ENCODE measurements around the gene CCL7. TPM values are rescaled to one million over a fixed set of nuclear protein-coding genes. Genes with fewer than 3 reads are reported as not detected.
A peak's percentile ranks its signal among the peaks of the same experiment; 100 is the strongest.

The CCL7 gene
- total RNA-seq, 4 donors from 2014 or later: not detected

DNA sequence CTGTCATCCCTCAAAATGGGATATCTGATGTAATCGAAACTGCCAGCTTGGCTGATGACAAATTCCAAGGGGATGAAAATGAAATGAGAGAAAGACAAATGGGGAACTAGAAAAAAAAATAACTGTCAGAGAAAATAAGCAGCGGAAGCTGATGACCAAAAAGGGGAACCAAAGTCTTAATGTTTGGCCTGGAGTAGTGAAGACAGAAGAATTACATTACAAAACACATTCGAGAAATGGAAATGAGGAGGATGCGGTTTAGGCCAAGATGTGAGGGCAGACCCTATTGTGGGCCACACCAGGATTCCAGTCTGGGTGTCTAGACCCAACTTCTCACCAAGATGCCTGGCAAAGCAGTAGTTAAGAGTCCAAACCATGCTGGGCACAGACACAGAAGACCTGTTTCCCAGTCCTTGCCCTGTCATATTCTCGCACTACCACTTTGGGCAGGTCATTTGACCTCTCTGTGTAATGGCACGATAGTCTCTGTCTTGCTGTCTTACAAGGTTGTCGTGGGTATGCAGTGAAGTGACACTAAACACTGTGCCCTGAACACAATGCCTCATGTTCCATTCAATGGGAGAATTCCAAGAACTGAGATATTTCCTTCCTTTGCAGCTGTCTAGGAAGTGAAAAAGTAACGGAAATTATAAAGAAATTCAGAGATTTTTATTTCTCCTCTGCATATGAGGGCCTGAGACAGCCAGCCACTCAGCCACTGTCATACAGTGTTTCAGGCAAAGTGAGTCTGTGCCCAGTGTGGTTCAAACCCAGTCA is 27.2 kb upstream of the CCL7 start:
- no peak for TF ChIP-seq POLR2A (IDR thresholded peaks at IDR 0.05)
- peak in 1 of 2 donors; percentile 56 for TF ChIP-seq EP300 (IDR thresholded peaks at IDR 0.05)
- no peak for DNase-seq (ENCODE audit: low spot score in 2 of 2)
- WGBS, 2 donors: 63 to 65% methylated on average over 8 of the region's 8 CpGs
- Histone ChIP-seq H3K4me1 (peaks cover 0 to 65% (median 39%) of the 10 kb centered on the region in 4 donors), H3K27me3 (no peaks in the 10 kb centered on the region), H3K27ac (peak overlapping the region in 2 of 4 donors; percentile 40 to 45), H3K36me3 (no peaks in the 10 kb centered on the region), H3K4me3 (no peak overlapping the region), H3K9me3 (no peaks in the 10 kb centered on the region)

DNA sequence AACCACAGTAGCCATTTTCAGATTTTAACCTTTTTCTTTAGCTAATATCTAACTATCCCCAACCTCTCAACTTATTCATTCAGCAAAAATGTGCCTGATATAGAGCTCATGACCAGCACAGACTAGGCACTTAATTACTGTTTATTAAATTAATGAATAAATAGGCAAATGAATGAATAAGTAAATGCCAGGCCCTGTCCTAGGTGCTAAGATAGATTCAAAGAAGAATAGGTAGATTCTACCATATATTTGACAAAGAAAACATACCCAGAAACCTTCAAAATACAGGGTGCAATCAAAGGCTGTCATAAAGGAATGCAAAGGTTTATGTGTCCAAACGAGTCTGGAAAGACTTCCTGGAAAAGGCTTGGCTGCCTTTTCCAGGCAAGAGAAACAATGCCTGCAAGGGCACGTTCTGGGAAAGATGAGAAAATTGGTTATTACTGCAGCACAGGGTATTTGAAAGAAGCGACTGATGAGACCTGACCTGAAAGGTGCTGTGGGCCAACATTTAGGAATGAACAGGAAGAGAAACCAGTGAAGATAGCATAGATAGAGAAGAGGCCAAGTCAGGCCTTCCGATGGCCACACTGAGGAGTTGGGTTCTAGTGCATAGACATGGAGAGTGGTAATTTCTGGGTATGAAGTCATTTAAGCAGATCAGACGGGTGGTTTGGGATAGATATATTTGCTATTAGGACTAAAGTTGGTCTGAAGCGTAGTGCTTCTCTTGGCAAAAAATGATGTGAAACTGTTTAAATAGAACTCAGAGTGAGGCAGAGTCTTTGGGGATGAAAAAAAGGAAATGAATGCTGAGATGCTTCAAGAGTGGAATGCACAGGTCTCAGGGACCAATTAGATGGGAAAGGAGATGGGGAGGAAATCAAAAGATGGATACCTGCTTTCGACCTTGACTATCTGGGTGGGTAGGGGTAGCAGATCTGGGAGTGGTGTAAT is 26.4 kb upstream of the CCL7 start:
- 66 to 70% methylated on average over 7 of the region's 7 CpGs for WGBS, 2 donors

DNA sequence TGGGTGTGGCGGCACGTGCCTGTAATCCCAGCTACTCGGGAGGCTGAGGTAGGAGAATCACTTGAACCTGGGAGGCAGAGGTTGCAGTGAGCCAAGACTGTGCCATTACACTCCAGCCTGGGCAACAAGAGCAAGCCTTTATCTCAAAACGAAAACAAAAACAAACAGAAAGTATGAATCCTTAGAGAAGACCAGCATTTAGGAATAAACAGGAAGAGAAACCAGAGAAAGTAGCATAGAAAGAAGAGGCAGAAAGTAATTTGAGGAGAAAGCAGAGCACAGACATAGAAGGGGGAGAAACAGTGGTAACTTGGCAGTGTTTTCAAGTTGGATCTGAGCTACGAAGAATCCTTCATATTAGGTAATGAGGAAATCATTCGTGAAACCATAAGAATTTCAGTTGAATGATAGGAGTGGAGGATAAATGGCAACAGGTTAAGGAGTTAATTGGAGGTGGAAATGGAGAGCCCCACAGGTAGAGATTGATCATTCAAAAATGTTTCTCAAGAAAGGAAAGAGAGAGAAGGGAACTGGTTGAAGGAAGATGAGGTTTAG is 24.6 kb upstream of the CCL7 start:
- TF ChIP-seq POLR2A (IDR thresholded peaks at IDR 0.05): no peak
- TF ChIP-seq EP300 (IDR thresholded peaks at IDR 0.05): no peak
- TF ChIP-seq, protein P1, sequence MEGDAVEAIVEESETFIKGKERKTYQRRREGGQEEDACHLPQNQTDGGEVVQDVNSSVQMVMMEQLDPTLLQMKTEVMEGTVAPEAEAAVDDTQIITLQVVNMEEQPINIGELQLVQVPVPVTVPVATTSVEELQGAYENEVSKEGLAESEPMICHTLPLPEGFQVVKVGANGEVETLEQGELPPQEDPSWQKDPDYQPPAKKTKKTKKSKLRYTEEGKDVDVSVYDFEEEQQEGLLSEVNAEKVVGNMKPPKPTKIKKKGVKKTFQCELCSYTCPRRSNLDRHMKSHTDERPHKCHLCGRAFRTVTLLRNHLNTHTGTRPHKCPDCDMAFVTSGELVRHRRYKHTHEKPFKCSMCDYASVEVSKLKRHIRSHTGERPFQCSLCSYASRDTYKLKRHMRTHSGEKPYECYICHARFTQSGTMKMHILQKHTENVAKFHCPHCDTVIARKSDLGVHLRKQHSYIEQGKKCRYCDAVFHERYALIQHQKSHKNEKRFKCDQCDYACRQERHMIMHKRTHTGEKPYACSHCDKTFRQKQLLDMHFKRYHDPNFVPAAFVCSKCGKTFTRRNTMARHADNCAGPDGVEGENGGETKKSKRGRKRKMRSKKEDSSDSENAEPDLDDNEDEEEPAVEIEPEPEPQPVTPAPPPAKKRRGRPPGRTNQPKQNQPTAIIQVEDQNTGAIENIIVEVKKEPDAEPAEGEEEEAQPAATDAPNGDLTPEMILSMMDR (IDR thresholded peaks at IDR 0.05): no peak
- peaks cover 0 to 67% (median 42%) of the 10 kb centered on the region in 4 donors for H3K4me1 ChIP-seq
- no peak for DNase-seq (ENCODE audit: low spot score in 2 of 2)
- no peaks in the 10 kb centered on the region for H3K36me3 ChIP-seq
- no peak overlapping the region for H3K4me3 ChIP-seq
- 69 to 81% methylated on average over 6 of the region's 6 CpGs for WGBS, 2 donors
- H3K27ac ChIP-seq: peak overlapping the region in 1 of 4 donors; percentile 10
- H3K9me3 ChIP-seq: no peaks in the 10 kb centered on the region
- H3K27me3 ChIP-seq: no peaks in the 10 kb centered on the region

More for the DNA sequence above, 26.4 kb upstream of the CCL7 start:
- Histone ChIP-seq H3K9me3 (no peaks in the 10 kb centered on the region), H3K4me1 (peaks cover 0 to 65% (median 39%) of the 10 kb centered on the region in 4 donors), H3K27ac (peak overlapping the region in 1 of 4 donors; percentile 40), H3K4me3 (no peak overlapping the region), H3K36me3 (no peaks in the 10 kb centered on the region), H3K27me3 (no peaks in the 10 kb centered on the region)
- TF ChIP-seq POLR2A (IDR thresholded peaks at IDR 0.05): no peak
- TF ChIP-seq, protein P1 (IDR thresholded peaks at IDR 0.05): no peak
- no peak for DNase-seq (ENCODE audit: low spot score in 2 of 2)

DNA sequence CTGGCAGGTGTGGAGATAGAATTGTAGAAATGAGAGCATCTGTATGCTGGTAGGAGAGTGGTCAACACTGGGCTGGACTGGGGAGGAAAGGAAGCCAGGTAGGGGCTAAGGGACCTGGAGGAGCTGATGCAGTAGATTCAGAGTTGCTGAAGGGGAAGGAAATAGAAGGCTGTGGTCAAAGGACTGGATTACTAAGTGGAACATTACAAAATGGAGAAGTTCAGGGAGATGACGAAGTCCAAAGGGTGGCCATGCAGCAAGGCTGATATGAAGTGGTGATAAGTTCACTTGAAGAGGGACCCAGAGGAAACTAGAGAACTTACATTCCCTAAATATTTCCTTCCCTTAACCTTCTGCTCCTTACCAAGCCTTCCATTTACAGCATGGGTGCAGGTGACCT is 23.6 kb upstream of the CCL7 start:
- Histone ChIP-seq H3K4me3 (no peak overlapping the region), H3K9me3 (no peaks in the 10 kb centered on the region), H3K27me3 (no peaks in the 10 kb centered on the region), H3K4me1 (peaks cover 0 to 67% (median 43%) of the 10 kb centered on the region in 4 donors), H3K27ac (no peak overlapping the region), H3K36me3 (no peaks in the 10 kb centered on the region)
- no peak for DNase-seq (ENCODE audit: low spot score in 2 of 2)
- 77 to 79% methylated on average over 1 of the region's 1 CpG for WGBS, 2 donors
- TF ChIP-seq POLR2A (IDR thresholded peaks at IDR 0.05): no peak
- TF ChIP-seq EP300 (IDR thresholded peaks at IDR 0.05): no peak
- TF ChIP-seq, protein P1 (IDR thresholded peaks at IDR 0.05): no peak

DNA sequence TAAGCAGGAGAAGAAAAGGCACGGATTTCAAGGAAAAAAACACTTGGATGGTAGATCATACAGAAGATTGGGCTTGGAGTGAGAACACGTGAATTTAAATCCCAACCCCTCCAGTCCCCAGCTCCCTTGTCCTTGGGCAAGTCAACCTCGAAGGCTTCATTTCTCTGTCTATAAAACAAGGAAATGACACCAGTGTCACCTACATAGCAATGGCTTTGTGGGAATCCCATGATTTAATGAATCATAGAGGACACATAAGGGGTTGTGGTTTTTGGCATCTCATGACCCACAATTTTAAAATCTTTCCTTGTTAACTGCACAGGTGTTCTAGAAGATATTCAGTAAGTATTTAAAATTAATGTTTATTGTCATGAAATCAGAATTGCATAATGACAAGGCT is 23.1 kb upstream of the CCL7 start:
- WGBS, 2 donors: 73 to 85% methylated on average over 3 of the region's 3 CpGs
- no peak overlapping the region for H3K4me3 ChIP-seq
- DNase-seq (ENCODE audit: low spot score in 2 of 2): no peak
- TF ChIP-seq EP300 (IDR thresholded peaks at IDR 0.05) (no peak), POLR2A (IDR thresholded peaks at IDR 0.05) (no peak)
- TF ChIP-seq, protein P1 (IDR thresholded peaks at IDR 0.05): no peak
- no peaks in the 10 kb centered on the region for H3K9me3 ChIP-seq
- H3K36me3 ChIP-seq: no peaks in the 10 kb centered on the region
- H3K27ac ChIP-seq: no peak overlapping the region
- H3K27me3 ChIP-seq: no peaks in the 10 kb centered on the region
- H3K4me1 ChIP-seq: peaks cover 0 to 67% (median 45%) of the 10 kb centered on the region in 4 donors

All from tibial nerve (tissue), 4 donors.